Transverse colon (tissue), 4 donors: ENCODE measurements around the gene MGAT3. TPM values are rescaled to one million over a fixed set of nuclear protein-coding genes. Genes with fewer than 3 reads are reported as not detected.

Source experiments
- DNase-seq: peaks from one replicate; pipeline ENCODE4 v3.0.0-alpha.2; 2019
- H3K27ac ChIP-seq, 4 donors: fragments of 200-600 bp; sonication (generic); 2 replicates each; pipeline ENCODE4 v1.5.1; 2016 to 2018; ENCODE audit warnings: inconsistent platforms in 4 of 4
- H3K27me3 ChIP-seq: fragments of 200-600 bp; sonication (generic); 2 replicates; pipeline ENCODE4 v1.5.1; 2017; ENCODE audit warnings: inconsistent platforms
- H3K36me3 ChIP-seq, 4 donors: fragments of 200-600 bp; sonication (generic); 2 replicates each; pipeline ENCODE4 v1.5.1; 2017 to 2019; ENCODE audit warnings: inconsistent platforms in 4 of 4
- H3K4me1 ChIP-seq, 4 donors: fragments of 200-600 bp; sonication (generic); 2 replicates each; pipeline ENCODE4 v1.5.1; 2017 to 2020; ENCODE audit warnings: inconsistent platforms in 4 of 4
- H3K4me3 ChIP-seq, 4 donors: fragments of 200-600 bp; sonication (generic); 1 replicate in 1 of 4; 2 replicates in 3 of 4; pipeline versions ENCODE4 v1.5.1 to v1.6.1; 2017 to 2019; ENCODE audit warnings: inconsistent platforms in 4 of 4
- H3K9me3 ChIP-seq, 2 donors: fragments of 200-600 bp; sonication (generic); 2 replicates each; pipeline ENCODE4 v1.5.1; 2017 to 2019; ENCODE audit warnings: inconsistent platforms in 2 of 2
- CTCF ChIP-seq, 5 experiments: fragments of 200-600 bp in 3 of 5; fragments of 450-650 bp in 2 of 5; sonication (generic) in 3 of 5; IDR thresholded peaks; 1 replicate in 2 of 5; 2 replicates in 3 of 5; pipeline ENCODE4 v1.5.1; 2016 to 2017; ENCODE audit warnings: antibody characterized with exemption in 5 of 5, inconsistent platforms in 3 of 5, mild to moderate bottlenecking in 2 of 5, moderate library complexity in 1 of 5
- EP300 ChIP-seq: sonication (generic); formaldehyde crosslinking; IDR thresholded peaks from one replicate; pipeline ENCODE4 v1.6.1; 2017; ENCODE audit warnings: antibody characterized with exemption, low read depth
- POLR2A ChIP-seq: fragments of 450-650 bp; IDR thresholded peaks from one replicate; pipeline ENCODE4 v1.6.1; 2016; ENCODE audit warnings: antibody characterized with exemption, mild to moderate bottlenecking, moderate library complexity
- POLR2AphosphoS5 ChIP-seq, 3 donors: sonication (generic); formaldehyde crosslinking; IDR thresholded peaks; one replicate each; pipeline ENCODE4 v1.6.1; 2016; ENCODE audit warnings: antibody characterized with exemption in 3 of 3
- WGBS, 2 donors: methylation state at CpG; one replicate each; pipeline ENCODE4 v1.1.5; 2018; ENCODE audit warnings: low coverage in 1 of 2; 5-methylcytosine and 5-hydroxymethylcytosine counted together
- in situ Hi-C, 4 donors: fragments of 200-750 bp; cut with MboI; loops; one replicate each; pipeline versions ENCODE4 v1.15.0 to v1.15.1; 2017; ENCODE audit warnings: low sequenced_read_pairs in 3 of 4, low pct_ligation_motif_present in 1 of 4, low pct_unique_long_range_greater_than_20kb in 1 of 4
- intact Hi-C: fragments of 100-400 bp; cut with DNase I; formaldehyde crosslinking; loops from one replicate; pipeline ENCODE4 v1.15.1; 2023; ENCODE audit warnings: low total_unique reads
- total RNA-seq, 4 donors: library from RNA; depleted of rRNA; stranded (reverse); fragments of >200 nt; gene quantifications; one replicate each; pipeline ENCODE4 v1.1.0, GENCODE V29; 2016

MGAT3 gene
- total RNA-seq, 4 donors from 2014 or later = 1.2 to 10.1 (median 5.2) TPM

- peak overlapping the region; percentile 81 to 97 (median 88) for H3K27ac ChIP-seq
Observed at GRCh38 chr22:39528681-39529486, 72.1 kb downstream of the MGAT3 start.

GRCh38 chr22:39529487-39529851 is 72.7 kb downstream of the MGAT3 start:
- peak overlapping the region in 1 of 4 donors; percentile 29 for H3K4me3 ChIP-seq
- intact Hi-C loops = loop anchor here (10.0 kb wide), 1 partner anchor 355 kb away; no protein-coding TSS in a partner anchor
- 20 to 57% methylated on average over 1 to 14 of the region's 17 CpGs for WGBS, 2 donors
- H3K27me3 ChIP-seq = no peaks in the 10 kb centered on the region
- no peaks in the 10 kb centered on the region for H3K36me3 ChIP-seq
- H3K27ac ChIP-seq = peak overlapping the region; percentile 81 to 97 (median 88)
- TF ChIP-seq CTCF (IDR thresholded peaks at IDR 0.05) (peak in 3 of 5 experiments; percentile 7 to 12 (median 11)), POLR2A (no peak)
- in situ Hi-C loops = loop anchor here in 3 of 4 donors (25.0 kb wide), 2 partner anchors 367 to 833 kb away; partner anchors contain the start of genes SGSM3 (in 3 of the 3) and CBX7 (in 1 of the 3)
- DNase-seq = no peak
- H3K4me1 ChIP-seq = peaks cover 38 to 62% (median 56%) of the 10 kb centered on the region in 4 donors
- no peaks in the 10 kb centered on the region for H3K9me3 ChIP-seq

More at GRCh38 chr22:39528681-39529486, 72.1 kb downstream of the MGAT3 start:
- Histone ChIP-seq H3K4me3 (peak overlapping the region in 2 of 4 donors; percentile 5 to 29), H3K4me1 (peaks cover 41 to 66% (median 60%) of the 10 kb centered on the region in 4 donors), H3K27me3 (no peaks in the 10 kb centered on the region), H3K36me3 (no peaks in the 10 kb centered on the region), H3K9me3 (no peaks in the 10 kb centered on the region)
- 17% methylated on average over 26 of the region's 32 CpGs; no CpG with 5 or more reads in 1 of the 2 donors for WGBS, 2 donors
- TF ChIP-seq POLR2AphosphoS5 (IDR thresholded peaks at IDR 0.05) = peak in 2 of 3 donors; percentile 58 to 68
- TF ChIP-seq CTCF (IDR thresholded peaks at IDR 0.05) = peak; percentile 91 to 99 (median 95)
- TF ChIP-seq EP300 = no peak
- peak; percentile 95 for DNase-seq
- intact Hi-C loops = loop anchor here (10.0 kb wide), 1 partner anchor 354 kb away; no protein-coding TSS in a partner anchor
- in situ Hi-C loops = loop anchor here in 3 of 4 donors (25.0 kb wide), 2 partner anchors 367 to 833 kb away; partner anchors contain the start of genes SGSM3 (in 3 of the 3) and CBX7 (in 1 of the 3)

- in situ Hi-C loops = loop anchor here (5.0 to 25.0 kb wide), 5 partner anchors 38 to 832 kb away; partner anchors contain the start of genes SGSM3 (in 3 of the 4), ADSL (in 1 of the 4) and CBX7 (in 1 of the 4)
- Histone ChIP-seq H3K4me3 (no peak overlapping the region), H3K4me1 (peaks cover 42 to 63% (median 55%) of the 10 kb centered on the region in 4 donors), H3K36me3 (no peaks in the 10 kb centered on the region), H3K27ac (peak overlapping the region in 3 of 4 donors; percentile 81 to 97 (median 85)), H3K27me3 (no peaks in the 10 kb centered on the region), H3K9me3 (no peaks in the 10 kb centered on the region)
- no peak for DNase-seq
- 59 to 66% methylated on average over 6 of the region's 6 CpGs for WGBS, 2 donors
- TF ChIP-seq CTCF (IDR thresholded peaks at IDR 0.05) (no peak), EP300 (no peak), POLR2A (peak; percentile 10)
- intact Hi-C loops = no loop called here
Observed at GRCh38 chr22:39530116-39530515, 73.3 kb downstream of the MGAT3 start.

GRCh38 chr22:39530692-39531331 is 74.0 kb downstream of the MGAT3 start:
- WGBS, 2 donors = 26 to 36% methylated on average over 2 to 9 of the region's 9 CpGs
- Histone ChIP-seq H3K4me3 (no peak overlapping the region), H3K9me3 (no peaks in the 10 kb centered on the region), H3K4me1 (peaks cover 42 to 63% (median 53%) of the 10 kb centered on the region in 4 donors), H3K27ac (peak overlapping the region in 2 of 4 donors; percentile 45 to 97), H3K36me3 (no peaks in the 10 kb centered on the region), H3K27me3 (no peaks in the 10 kb centered on the region)
- in situ Hi-C loops (loop anchor here (5.0 to 25.0 kb wide), 5 partner anchors 39 to 831 kb away; partner anchors contain the start of genes SGSM3 (in 3 of the 4), ADSL (in 1 of the 4) and CBX7 (in 1 of the 4)), intact Hi-C loops (no loop called here)
- no peak for TF ChIP-seq POLR2AphosphoS5 (IDR thresholded peaks at IDR 0.05)
- TF ChIP-seq POLR2A = no peak
- no peak for TF ChIP-seq EP300
- TF ChIP-seq CTCF (IDR thresholded peaks at IDR 0.05) = peak; percentile 14 to 54 (median 26)
- no peak for DNase-seq
